Mesendoderm (in vitro differentiated cells): ENCODE results near the gene SCN7A.

Experiments
- DNase-seq: peaks from one replicate; pipeline ENCODE4 v3.0.0; 2013
- H2AK5ac ChIP-seq: 2 replicates; pipeline ENCODE4 v1.6.1; 2013; ENCODE audit warnings: low read length, inconsistent platforms
- H2BK120ac ChIP-seq: 2 replicates; pipeline ENCODE4 v1.6.1; 2013; ENCODE audit warnings: low read depth, mild to moderate bottlenecking, low read length, moderate library complexity, mixed read lengths
- H2BK15ac ChIP-seq: replicated peaks from 2 replicates; pipeline ENCODE4 v1.6.1; 2013; ENCODE audit warnings: low read depth, mild to moderate bottlenecking, moderate library complexity
- H2BK5ac ChIP-seq: 2 replicates; pipeline ENCODE4 v1.6.1; 2013; ENCODE audit warnings: low read length, inconsistent platforms
- H3K18ac ChIP-seq: 2 replicates; pipeline ENCODE4 v1.6.1; 2013; ENCODE audit warnings: mild to moderate bottlenecking, low read length, mixed read lengths
- H3K23ac ChIP-seq: one replicate; pipeline ENCODE4 v1.6.1; 2013; ENCODE audit warnings: low read length
- H3K27ac ChIP-seq: 2 replicates; pipeline ENCODE4 v1.5.1; 2013; ENCODE audit warnings: low read depth, mild to moderate bottlenecking, inconsistent platforms, low read length, moderate library complexity
- H3K27me3 ChIP-seq: 2 replicates; pipeline ENCODE4 v1.6.1; 2013; ENCODE audit warnings: low read length, control low read depth, mild to moderate bottlenecking, inconsistent platforms; ENCODE audit not compliant: insufficient read depth, poor library complexity
- H3K36me3 ChIP-seq: 2 replicates; pipeline ENCODE4 v1.6.1; 2013; ENCODE audit warnings: low read length, inconsistent platforms; ENCODE audit not compliant: control insufficient read depth, insufficient read depth
- H3K4ac ChIP-seq: one replicate; pipeline ENCODE4 v1.6.1; 2013; ENCODE audit warnings: low read depth, mild to moderate bottlenecking, low read length, moderate library complexity
- H3K4me1 ChIP-seq: 2 replicates; pipeline ENCODE4 v1.6.1; 2013; ENCODE audit warnings: low read depth, low read length, inconsistent platforms; ENCODE audit not compliant: control insufficient read depth
- H3K4me2 ChIP-seq: 2 replicates; pipeline ENCODE4 v1.6.1; 2013; ENCODE audit warnings: low read length
- H3K4me3 ChIP-seq: 2 replicates; pipeline ENCODE4 v1.5.1; 2013; ENCODE audit warnings: mild to moderate bottlenecking, low read length
- H3K56ac ChIP-seq: one replicate; pipeline ENCODE4 v1.6.1; 2013; ENCODE audit warnings: low read length
- H3K79me1 ChIP-seq: 2 replicates; pipeline ENCODE4 v1.6.1; 2013; ENCODE audit warnings: low read length, inconsistent platforms
- H3K79me2 ChIP-seq: 2 replicates; pipeline ENCODE4 v1.6.1; 2013; ENCODE audit warnings: mild to moderate bottlenecking, low read length; ENCODE audit not compliant: control insufficient read depth, insufficient read depth
- H3K9ac ChIP-seq: 2 replicates; pipeline ENCODE4 v1.6.1; 2013; ENCODE audit warnings: low read length, inconsistent platforms
- H4K5ac ChIP-seq: one replicate; pipeline ENCODE4 v1.6.1; 2013; ENCODE audit warnings: low read length
- H4K8ac ChIP-seq: one replicate; pipeline ENCODE4 v1.6.1; 2013; ENCODE audit warnings: low read depth, mild to moderate bottlenecking, control low read depth, low read length, moderate library complexity
- WGBS: extraction: QIAGEN DNeasy Blood & Tissue Kit; methylation state at CpG from one replicate; pipeline ENCODE4 v1.1.7; 2013; ENCODE audit warnings: low lambda C conversion rate, missing lambda C conversion rate; ENCODE audit not compliant: insufficient coverage; ENCODE audit errors: extremely low coverage; 5-methylcytosine and 5-hydroxymethylcytosine counted together

SCN7A gene

DNA sequence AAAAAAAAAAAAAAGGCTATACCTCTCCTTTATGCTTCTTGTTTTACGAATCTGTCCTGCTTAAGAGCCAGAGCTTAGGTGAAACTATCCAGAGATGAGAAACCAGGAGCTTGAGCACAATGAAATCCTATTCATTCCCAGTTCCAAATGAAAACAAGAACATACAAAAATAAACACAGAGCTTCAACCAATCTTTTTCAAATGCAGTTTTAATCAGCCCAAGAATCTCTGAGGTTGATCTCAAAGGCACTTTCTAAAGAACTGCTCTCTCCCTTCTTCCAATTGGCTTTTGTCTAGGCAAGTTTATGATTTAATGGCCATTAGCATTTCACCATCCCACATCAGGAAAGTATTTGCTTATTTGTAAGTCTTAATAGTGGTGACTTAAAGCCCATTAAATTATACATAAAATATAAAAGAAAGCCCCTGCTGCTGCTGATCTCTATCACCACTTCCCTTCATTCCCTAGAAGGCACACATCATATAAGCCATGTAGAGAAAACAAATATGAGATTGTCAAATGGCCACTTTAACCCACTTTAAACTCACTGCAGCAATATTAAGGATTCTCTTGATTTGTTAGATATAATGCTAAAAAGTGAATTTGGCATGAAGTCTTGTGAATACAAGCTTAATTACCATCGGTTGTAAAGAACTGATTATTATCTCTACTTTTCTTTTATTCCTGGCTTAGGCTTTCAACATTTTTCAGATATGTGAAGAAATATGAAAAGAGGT lies 89.0 kb downstream of the SCN7A start:
- no peaks in the 10 kb centered on the region for H3K27me3 ChIP-seq
- no peak overlapping the region for H3K4me3 ChIP-seq
- no peak overlapping the region for H2BK120ac ChIP-seq
- H2BK15ac ChIP-seq = no peak overlapping the region
- no peaks in the 10 kb centered on the region for H3K79me2 ChIP-seq
- no peak overlapping the region for H3K18ac ChIP-seq
- no peaks in the 10 kb centered on the region for H3K4me1 ChIP-seq
- H3K4me2 ChIP-seq = no peak overlapping the region
- no peak overlapping the region for H4K5ac ChIP-seq
- no peak overlapping the region for H3K23ac ChIP-seq
- no peaks in the 10 kb centered on the region for H3K79me1 ChIP-seq
- no CpG with 5 or more reads among the region's 2 CpGs for WGBS
- no peaks in the 10 kb centered on the region for H3K36me3 ChIP-seq
- H3K27ac ChIP-seq = no peak overlapping the region
- DNase-seq = no peak
- no peak overlapping the region for H2AK5ac ChIP-seq
- no peak overlapping the region for H2BK5ac ChIP-seq
- no peak overlapping the region for H3K9ac ChIP-seq
- no peak overlapping the region for H3K4ac ChIP-seq
- H3K56ac ChIP-seq = no peak overlapping the region
- no peak overlapping the region for H4K8ac ChIP-seq

DNA sequence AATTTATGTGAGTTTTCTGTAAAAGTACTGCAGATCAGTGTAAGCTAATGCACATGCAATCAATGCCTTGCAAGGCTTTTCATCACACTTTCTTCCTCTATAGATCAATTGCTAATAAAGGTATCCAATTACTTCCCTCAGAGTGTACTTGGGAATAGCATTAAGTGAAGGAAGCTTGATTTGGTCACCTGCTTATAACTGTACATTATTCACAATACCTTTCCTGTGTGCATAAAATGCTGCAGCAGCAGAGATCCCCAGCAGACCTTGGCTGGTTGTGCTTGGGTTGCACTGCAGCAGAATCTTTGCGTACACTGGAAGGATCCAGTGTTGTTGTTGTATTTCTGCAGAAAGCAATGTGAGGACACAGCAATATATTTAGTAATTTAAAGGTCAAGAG lies 99.8 kb downstream of the SCN7A start:
- Histone ChIP-seq H3K4me3 (no peak overlapping the region), H2AK5ac (no peak overlapping the region), H3K9ac (no peak overlapping the region), H2BK5ac (no peak overlapping the region), H3K23ac (no peak overlapping the region), H4K5ac (no peak overlapping the region), H4K8ac (no peak overlapping the region), H3K27ac (no peak overlapping the region), H3K4me1 (no peaks in the 10 kb centered on the region), H3K36me3 (no peaks in the 10 kb centered on the region), H2BK15ac (no peak overlapping the region), H3K4me2 (no peak overlapping the region), H2BK120ac (no peak overlapping the region), H3K79me2 (no peaks in the 10 kb centered on the region), H3K18ac (no peak overlapping the region), H3K56ac (no peak overlapping the region), H3K79me1 (no peaks in the 10 kb centered on the region), H3K27me3 (no peaks in the 10 kb centered on the region), H3K4ac (no peak overlapping the region)
- WGBS = no CpG with 5 or more reads among the region's 1 CpG
- DNase-seq = no peak

GRCh38 chr2:166393008-166393407 lies 101.0 kb downstream of the SCN7A start:
- Histone ChIP-seq H4K8ac (no peak overlapping the region), H3K9ac (no peak overlapping the region), H2BK15ac (no peak overlapping the region), H2AK5ac (no peak overlapping the region), H3K27me3 (no peaks in the 10 kb centered on the region), H3K4me1 (no peaks in the 10 kb centered on the region), H3K56ac (no peak overlapping the region), H3K4me3 (no peak overlapping the region), H3K79me1 (no peaks in the 10 kb centered on the region), H2BK5ac (no peak overlapping the region), H3K79me2 (no peaks in the 10 kb centered on the region), H3K23ac (no peak overlapping the region), H3K27ac (no peak overlapping the region), H3K4ac (no peak overlapping the region), H3K36me3 (no peaks in the 10 kb centered on the region), H3K4me2 (no peak overlapping the region), H4K5ac (no peak overlapping the region), H2BK120ac (no peak overlapping the region), H3K18ac (no peak overlapping the region)
- DNase-seq = no peak
- WGBS = 100% methylated on average over 1 of the region's 3 CpGs

DNA sequence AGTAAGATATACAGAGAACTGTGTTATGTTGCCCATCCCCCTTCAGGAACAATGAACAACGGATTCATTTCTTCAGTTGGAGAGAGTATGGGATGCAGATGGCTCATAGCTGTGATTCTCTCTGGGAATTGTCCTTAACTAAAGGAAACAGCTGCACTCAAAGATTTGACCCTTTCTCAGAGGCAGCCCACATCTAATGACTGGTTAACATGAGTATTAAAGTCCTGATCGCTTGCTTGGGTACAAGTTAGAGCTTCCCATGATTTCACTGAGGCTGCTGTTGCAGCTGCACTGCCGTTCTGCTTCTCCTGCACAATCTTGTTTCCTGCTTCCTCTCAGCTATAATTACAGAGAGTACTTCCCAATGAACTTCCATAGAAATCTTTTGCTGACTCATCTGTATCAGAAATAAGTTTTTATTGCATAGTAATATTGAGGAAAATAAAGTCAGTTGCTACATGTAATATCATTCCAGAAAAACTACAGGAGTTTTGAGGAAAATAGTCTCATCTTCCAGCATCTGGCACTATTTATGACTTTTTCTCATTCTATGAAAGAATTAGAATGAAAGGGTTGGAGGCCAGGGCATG lies 105.5 kb downstream of the SCN7A start:
- DNase-seq = no peak
- Histone ChIP-seq H3K56ac (no peak overlapping the region), H4K8ac (no peak overlapping the region), H3K36me3 (no peaks in the 10 kb centered on the region), H3K4ac (no peak overlapping the region), H4K5ac (no peak overlapping the region), H3K27me3 (no peaks in the 10 kb centered on the region), H3K79me2 (no peaks in the 10 kb centered on the region), H3K4me2 (no peak overlapping the region), H3K27ac (no peak overlapping the region), H2BK15ac (no peak overlapping the region), H3K79me1 (no peaks in the 10 kb centered on the region), H2BK120ac (no peak overlapping the region), H3K18ac (no peak overlapping the region), H2BK5ac (no peak overlapping the region), H3K23ac (no peak overlapping the region), H3K9ac (no peak overlapping the region), H3K4me3 (no peak overlapping the region), H3K4me1 (no peaks in the 10 kb centered on the region), H2AK5ac (no peak overlapping the region)
- WGBS = no CpG with 5 or more reads among the region's 3 CpGs

DNA sequence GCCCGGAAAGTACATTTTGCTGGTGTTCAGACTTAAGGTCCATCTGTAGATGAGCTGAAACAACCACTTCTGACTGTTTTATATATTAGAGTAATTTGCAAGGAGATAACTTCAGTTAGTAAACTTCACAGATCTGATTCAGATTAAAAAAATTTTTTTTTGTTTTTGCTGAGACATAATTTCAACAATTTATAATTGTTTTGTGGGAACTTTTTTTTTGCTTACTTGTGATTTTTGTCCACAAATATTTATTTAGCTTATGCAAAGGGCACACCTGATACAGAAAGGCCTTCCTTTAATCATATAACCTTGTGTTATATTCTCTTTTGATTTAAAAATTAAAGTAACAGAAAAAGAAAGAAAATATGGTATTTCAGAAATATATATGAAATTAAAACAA lies 108.7 kb downstream of the SCN7A start:
- H3K23ac ChIP-seq = no peak overlapping the region
- DNase-seq = no peak
- no peak overlapping the region for H3K9ac ChIP-seq
- no peaks in the 10 kb centered on the region for H3K79me2 ChIP-seq
- no CpG with 5 or more reads among the region's 1 CpG for WGBS
- no peak overlapping the region for H2BK120ac ChIP-seq
- no peak overlapping the region for H3K4ac ChIP-seq
- no peaks in the 10 kb centered on the region for H3K4me1 ChIP-seq
- H2BK5ac ChIP-seq = no peak overlapping the region
- H3K36me3 ChIP-seq = no peaks in the 10 kb centered on the region
- no peak overlapping the region for H3K4me3 ChIP-seq
- no peak overlapping the region for H3K27ac ChIP-seq
- no peak overlapping the region for H3K18ac ChIP-seq
- H3K4me2 ChIP-seq = no peak overlapping the region
- H2AK5ac ChIP-seq = no peak overlapping the region
- H4K8ac ChIP-seq = no peak overlapping the region
- H2BK15ac ChIP-seq = no peak overlapping the region
- H4K5ac ChIP-seq = no peak overlapping the region
- H3K56ac ChIP-seq = no peak overlapping the region
- H3K79me1 ChIP-seq = no peaks in the 10 kb centered on the region
- H3K27me3 ChIP-seq = no peaks in the 10 kb centered on the region

GRCh38 chr2:166384774-166385173 lies 109.3 kb downstream of the SCN7A start:
- Histone ChIP-seq H2BK5ac (no peak overlapping the region), H2BK15ac (no peak overlapping the region), H3K79me2 (no peaks in the 10 kb centered on the region), H3K27ac (no peak overlapping the region), H3K4me2 (no peak overlapping the region), H3K4ac (no peak overlapping the region), H3K18ac (no peak overlapping the region), H3K27me3 (no peaks in the 10 kb centered on the region), H3K79me1 (no peaks in the 10 kb centered on the region), H2BK120ac (no peak overlapping the region), H3K9ac (no peak overlapping the region), H3K23ac (no peak overlapping the region), H3K4me1 (no peaks in the 10 kb centered on the region), H4K5ac (no peak overlapping the region), H4K8ac (no peak overlapping the region), H3K56ac (no peak overlapping the region), H3K36me3 (no peaks in the 10 kb centered on the region), H2AK5ac (no peak overlapping the region), H3K4me3 (no peak overlapping the region)
- no peak for DNase-seq
- WGBS = no CpG with 5 or more reads among the region's 8 CpGs
